Sigmoid colon (tissue), 7 donors: ENCODE measurements around the gene TAF11L11. TPM values are rescaled to one million over a fixed set of nuclear protein-coding genes. Genes with fewer than 3 reads are reported as not detected.
"Not testable (repeated sequence)": the region's sequence is repeated elsewhere in the genome, so short reads cannot be mapped to it uniquely, and the experiment has no call there.

Experiments used
- DNase-seq: peaks from one replicate; pipeline ENCODE4 v3.0.0-alpha.2; 2019
- H3K27ac ChIP-seq, 4 donors: fragments of 200-600 bp; sonication (generic); one replicate each; pipeline ENCODE4 v1.5.1; 2016 to 2019; ENCODE audit warnings: mild to moderate bottlenecking in 1 of 4
- H3K27me3 ChIP-seq, 3 donors: fragments of 200-600 bp; sonication (generic); one replicate each; pipeline ENCODE4 v1.5.1; 2019; ENCODE audit warnings: mild to moderate bottlenecking in 1 of 3
- H3K36me3 ChIP-seq, 4 donors: fragments of 200-600 bp; sonication (generic); one replicate each; pipeline ENCODE4 v1.5.1; 2016 to 2019
- H3K4me1 ChIP-seq, 4 donors: fragments of 200-600 bp; sonication (generic); one replicate each; pipeline ENCODE4 v1.5.1; 2017 to 2019
- H3K4me3 ChIP-seq, 4 donors: fragments of 200-600 bp; sonication (generic); one replicate each; pipeline ENCODE4 v1.5.1; 2017 to 2019; ENCODE audit warnings: mild to moderate bottlenecking in 2 of 4, moderate library complexity in 1 of 4
- H3K9me3 ChIP-seq, 4 donors: fragments of 200-600 bp in 3 of 4; sonication (generic) in 3 of 4; one replicate each; pipeline versions ENCODE4 v1.5.1 to v1.6.1; 2013 to 2019
- CTCF ChIP-seq, 4 experiments: fragments of 450-650 bp in 3 of 4; fragments of 200-600 bp in 1 of 4; IDR thresholded peaks; one replicate each; pipeline ENCODE4 v1.5.1; 2016 to 2019; ENCODE audit warnings: antibody characterized with exemption in 4 of 4, mild to moderate bottlenecking in 3 of 4, moderate library complexity in 2 of 4
- EP300 ChIP-seq, 4 donors: sonication (generic); formaldehyde crosslinking; IDR thresholded peaks; one replicate each; pipeline ENCODE4 v1.6.1; 2017; ENCODE audit warnings: antibody characterized with exemption in 4 of 4
- POLR2A ChIP-seq, 2 donors: fragments of 450-650 bp; IDR thresholded peaks; one replicate each; pipeline ENCODE4 v1.6.1; 2016; ENCODE audit warnings: antibody characterized with exemption in 2 of 2, mild to moderate bottlenecking in 2 of 2, moderate library complexity in 2 of 2
- POLR2AphosphoS5 ChIP-seq, 4 donors: sonication (generic); formaldehyde crosslinking; IDR thresholded peaks; one replicate each; pipeline ENCODE4 v1.6.1; 2017; ENCODE audit warnings: antibody characterized with exemption in 4 of 4
- WGBS, 2 donors: extraction: QIAGEN DNeasy Blood & Tissue Kit; methylation state at CpG; one replicate each; pipeline ENCODE4 v1.1.7; 2013; 5-methylcytosine and 5-hydroxymethylcytosine counted together
- intact Hi-C: fragments of 100-400 bp; cut with DNase I; formaldehyde crosslinking; loops from one replicate; pipeline ENCODE4 v1.15.1; 2023
- polyA plus RNA-seq, 3 donors: library from polyadenylated mRNA; stranded (reverse); fragments of 200-250 nt; gene quantifications; one replicate each; pipeline ENCODE4 v1.2.3, GENCODE V29; 2013
- total RNA-seq, 4 donors: library from RNA; depleted of rRNA; stranded (reverse); fragments of >200 nt; gene quantifications; one replicate each; pipeline ENCODE4 v1.1.0, GENCODE V29; 2016
- donor health status: healthy with polysubstance abuse.
- donor health status: Bipolar disorder and iron deficiency.
- donor health status: healthy.

Gene TAF11L11
- total and polyA plus RNA-seq, 7 donors, result not detected

DNA sequence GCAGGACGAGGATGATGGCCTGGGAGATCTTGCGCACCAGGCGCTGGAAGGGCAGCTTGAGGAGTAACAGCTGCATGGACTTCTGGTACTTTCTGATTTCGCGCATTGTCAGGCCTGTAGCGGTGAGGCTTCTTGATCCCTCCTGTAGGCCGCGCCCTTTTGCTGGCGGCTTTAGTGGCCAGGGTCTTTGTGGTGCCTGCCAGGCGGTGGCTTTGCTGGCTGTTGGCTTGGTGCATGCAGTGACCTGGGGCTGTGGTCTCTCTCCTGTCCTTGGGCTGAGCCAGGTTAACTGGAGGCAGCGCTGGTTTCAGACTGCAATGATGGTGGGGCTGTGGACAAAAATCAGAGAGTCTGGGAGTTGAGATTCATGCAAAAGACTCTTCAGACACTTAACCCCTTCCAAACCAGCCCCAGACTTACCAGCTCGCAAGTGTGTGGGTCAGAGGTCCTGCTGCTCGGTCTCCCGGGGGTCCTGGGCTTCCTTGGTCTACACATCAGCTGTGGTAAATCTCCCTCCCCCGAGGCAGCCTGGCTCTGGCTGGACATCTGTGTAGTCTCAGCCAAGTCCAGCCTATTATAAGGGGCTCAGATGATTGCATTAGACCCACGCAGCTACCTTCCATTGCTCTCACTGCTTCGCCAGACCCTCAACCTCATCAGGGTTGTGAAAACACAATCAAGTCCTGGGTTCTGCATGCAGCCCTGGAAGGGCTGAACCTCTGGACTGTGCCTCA, 11.1 kb downstream of the TAF11L11 start:
- intact Hi-C loops, result no loop called here

GRCh38 chr5:17619354-17619753, 15.4 kb downstream of the TAF11L11 start:
- intact Hi-C loops, result no loop called here
- no peaks in the 10 kb centered on the region for H3K4me1 ChIP-seq
- H3K9me3 ChIP-seq, result no peaks in the 10 kb centered on the region
- TF ChIP-seq POLR2AphosphoS5 (IDR thresholded peaks at IDR 0.05), result no peak
- no peak for TF ChIP-seq EP300 (IDR thresholded peaks at IDR 0.05)
- no peak for TF ChIP-seq CTCF (IDR thresholded peaks at IDR 0.05)
- no peak for TF ChIP-seq POLR2A (IDR thresholded peaks at IDR 0.05)
- no peak overlapping the region for H3K4me3 ChIP-seq
- no peaks in the 10 kb centered on the region for H3K27me3 ChIP-seq
- 93 to 95% methylated on average over 3 of the region's 3 CpGs for WGBS, 2 donors
- no peaks in the 10 kb centered on the region for H3K36me3 ChIP-seq
- no peak overlapping the region for H3K27ac ChIP-seq
- DNase-seq, result no peak

More for the DNA sequence above, 11.1 kb downstream of the TAF11L11 start:
- H3K4me1 ChIP-seq, result no peaks in the 10 kb centered on the region
- H3K9me3 ChIP-seq, result no peaks in the 10 kb centered on the region
- H3K4me3 ChIP-seq, result no peak overlapping the region
- no peak overlapping the region for H3K27ac ChIP-seq
- H3K36me3 ChIP-seq, result no peaks in the 10 kb centered on the region
- 90 to 91% methylated on average over 17 of the region's 17 CpGs for WGBS, 2 donors
- no peaks in the 10 kb centered on the region for H3K27me3 ChIP-seq
- no peak for DNase-seq
- no peak for TF ChIP-seq POLR2AphosphoS5 (IDR thresholded peaks at IDR 0.05)
- no peak for TF ChIP-seq CTCF (IDR thresholded peaks at IDR 0.05)
- TF ChIP-seq POLR2A (IDR thresholded peaks at IDR 0.05), result no peak
- TF ChIP-seq EP300 (IDR thresholded peaks at IDR 0.05), result no peak

DNA sequence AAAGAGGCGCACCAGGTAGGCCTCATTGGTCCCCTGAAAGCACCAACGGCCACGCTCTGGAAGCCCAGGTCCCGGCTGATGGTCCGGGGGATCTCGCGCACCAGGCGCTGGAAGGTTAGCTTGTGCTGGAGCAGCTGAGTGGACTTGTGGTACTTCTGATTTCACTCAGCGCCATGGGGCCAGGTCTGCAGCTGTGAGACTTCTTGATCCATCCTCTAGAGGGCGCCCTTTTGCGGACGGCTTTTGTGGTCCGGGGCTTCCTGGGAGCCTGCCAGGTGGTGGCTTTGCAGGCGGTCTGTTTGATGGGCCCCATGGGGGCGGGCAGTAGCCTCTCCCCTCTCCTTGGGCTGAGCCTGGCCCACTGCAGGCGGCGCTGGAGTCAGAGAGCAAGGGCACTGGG, 16.6 kb downstream of the TAF11L11 start:
- H3K4me1 ChIP-seq, result no peaks in the 10 kb centered on the region
- no peak for TF ChIP-seq EP300 (IDR thresholded peaks at IDR 0.05)
- no peak for TF ChIP-seq POLR2A (IDR thresholded peaks at IDR 0.05)
- no peak for TF ChIP-seq CTCF (IDR thresholded peaks at IDR 0.05)
- no peak for TF ChIP-seq POLR2AphosphoS5 (IDR thresholded peaks at IDR 0.05)
- no peaks in the 10 kb centered on the region for H3K36me3 ChIP-seq
- H3K4me3 ChIP-seq, result no peak overlapping the region
- no peaks in the 10 kb centered on the region for H3K9me3 ChIP-seq
- H3K27ac ChIP-seq, result no peak overlapping the region
- no peaks in the 10 kb centered on the region for H3K27me3 ChIP-seq
- no peak for DNase-seq
- WGBS, 2 donors, result 87 to 89% methylated on average over 17 of the region's 17 CpGs
- intact Hi-C loops, result no loop called here

DNA sequence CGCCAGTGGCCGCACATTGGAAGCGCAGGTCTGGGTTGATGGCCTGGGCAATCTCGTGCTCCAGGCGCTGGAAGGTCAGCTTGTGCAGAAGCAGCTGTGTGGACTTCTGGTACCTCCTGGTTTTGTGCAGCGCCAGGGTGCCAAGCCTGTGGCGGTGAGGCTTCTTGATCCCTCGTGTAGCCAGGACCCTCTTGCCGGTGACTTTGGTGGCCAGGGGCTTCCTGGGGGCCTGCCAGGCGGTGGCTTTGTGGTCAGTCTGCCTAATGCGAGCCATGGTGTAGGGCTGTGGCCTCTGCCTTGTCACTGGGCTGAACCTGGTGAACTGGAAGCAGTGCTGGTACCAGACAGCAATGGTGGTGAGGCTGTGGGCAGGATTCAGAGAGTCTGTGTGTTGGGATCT, 21.7 kb downstream of the TAF11L11 start:
- intact Hi-C loops, result no loop called here

GRCh38 chr5:17631788-17632187, 27.8 kb downstream of the TAF11L11 start, which contains the start of gene TAF11L13:
Gene TAF11L13 (plus strand): TSS chr5:17632088.
- H3K9me3 ChIP-seq, H3K36me3 ChIP-seq, intact Hi-C loops, H3K4me1 ChIP-seq, DNase-seq, H3K27ac ChIP-seq, H3K27me3 ChIP-seq, H3K4me3 ChIP-seq: not testable (repeated sequence)
- WGBS, 2 donors, result 74 to 93% methylated on average over 8 to 9 of the region's 12 CpGs

More for the DNA sequence above, 21.7 kb downstream of the TAF11L11 start:
- WGBS, 2 donors, result 82 to 94% methylated on average over 11 of the region's 11 CpGs
- no peak overlapping the region for H3K27ac ChIP-seq
- no peaks in the 10 kb centered on the region for H3K4me1 ChIP-seq
- DNase-seq, result no peak
- TF ChIP-seq POLR2A (IDR thresholded peaks at IDR 0.05) (no peak), CTCF (IDR thresholded peaks at IDR 0.05) (no peak), POLR2AphosphoS5 (IDR thresholded peaks at IDR 0.05) (no peak), EP300 (IDR thresholded peaks at IDR 0.05) (no peak)
- H3K9me3 ChIP-seq, result no peaks in the 10 kb centered on the region
- no peaks in the 10 kb centered on the region for H3K36me3 ChIP-seq
- H3K4me3 ChIP-seq, result no peak overlapping the region
- H3K27me3 ChIP-seq, result no peaks in the 10 kb centered on the region
